HEK293 (cell line): Measurements from ENCODE around the gene PDE4A.

Experiments used
- GLI2 ChIP-seq: fragments of 450-650 bp; formaldehyde crosslinking; IDR thresholded peaks from 2 replicates; pipeline ENCODE4; 2017; ENCODE audit warnings: missing biosample characterization, missing genetic modification characterization, low read depth, borderline replicate concordance
- HOXC10 ChIP-seq: sonication (generic); formaldehyde crosslinking; IDR thresholded peaks from 2 replicates; pipeline ENCODE4 v1.8.1; 2023; ENCODE audit warnings: mild to moderate bottlenecking, missing genetic modification reagents
- KLF10 ChIP-seq: fragments of 450-650 bp; IDR thresholded peaks from 2 replicates; pipeline ENCODE4 v1.5.1; 2018; ENCODE audit warnings: missing biosample characterization, mild to moderate bottlenecking, missing genetic modification characterization
- KLF9 ChIP-seq: fragments of 450-650 bp; formaldehyde crosslinking; IDR thresholded peaks from 2 replicates; pipeline ENCODE4 v1.5.1; 2016; ENCODE audit warnings: missing biosample characterization, missing genetic modification characterization, low read depth
- MYNN ChIP-seq: fragments of 450-650 bp; formaldehyde crosslinking; IDR thresholded peaks from 2 replicates; pipeline ENCODE4 v1.5.1; 2016; ENCODE audit warnings: missing biosample characterization, missing genetic modification characterization, borderline replicate concordance
- MZF1 ChIP-seq: fragments of 450-650 bp; formaldehyde crosslinking; IDR thresholded peaks from 2 replicates; pipeline ENCODE4 v1.5.1; 2017; ENCODE audit warnings: missing biosample characterization, missing genetic modification characterization, borderline replicate concordance
- OSR2 ChIP-seq: fragments of 450-650 bp; formaldehyde crosslinking; IDR thresholded peaks from 2 replicates; pipeline ENCODE4 v1.5.1; 2016; ENCODE audit warnings: missing biosample characterization, missing genetic modification characterization
- SP3 ChIP-seq: fragments of 450-650 bp; formaldehyde crosslinking; IDR thresholded peaks from 2 replicates; pipeline ENCODE4 v1.5.1; 2016; ENCODE audit warnings: missing biosample characterization, missing genetic modification characterization
- YY2 ChIP-seq: fragments of 450-650 bp; formaldehyde crosslinking; IDR thresholded peaks from 2 replicates; pipeline ENCODE4 v1.5.1; 2016; ENCODE audit warnings: missing biosample characterization, missing genetic modification characterization
- ZBTB17 ChIP-seq: fragments of 450-650 bp; formaldehyde crosslinking; IDR thresholded peaks from 2 replicates; pipeline ENCODE4 v1.5.1; 2016; ENCODE audit warnings: missing biosample characterization, missing genetic modification characterization
- ZBTB20 ChIP-seq: fragments of 450-650 bp; formaldehyde crosslinking; IDR thresholded peaks from 2 replicates; pipeline ENCODE4 v1.5.1; 2016; ENCODE audit warnings: missing biosample characterization, missing genetic modification characterization
- ZFHX2 ChIP-seq: fragments of 450-650 bp; formaldehyde crosslinking; conservative IDR thresholded peaks from 2 replicates; pipeline ENCODE4 v1.5.1; 2016; ENCODE audit warnings: missing biosample characterization, missing genetic modification characterization
- ZFP69B ChIP-seq: fragments of 450-650 bp; formaldehyde crosslinking; IDR thresholded peaks from 2 replicates; pipeline ENCODE4 v1.5.1; 2016; ENCODE audit warnings: missing biosample characterization, missing genetic modification characterization
- ZIC2 ChIP-seq: fragments of 450-650 bp; formaldehyde crosslinking; IDR thresholded peaks from 2 replicates; pipeline ENCODE4 v1.5.1; 2016; ENCODE audit warnings: missing biosample characterization, missing genetic modification characterization
- ZNF10 ChIP-seq: fragments of 450-650 bp; formaldehyde crosslinking; IDR thresholded peaks from 2 replicates; pipeline ENCODE4 v1.5.1; 2017; ENCODE audit warnings: missing biosample characterization, missing genetic modification characterization
- ZNF157 ChIP-seq: fragments of 450-650 bp; formaldehyde crosslinking; IDR thresholded peaks from 2 replicates; pipeline ENCODE4 v1.5.1; 2016; ENCODE audit warnings: missing biosample characterization, missing genetic modification characterization
- ZNF184 ChIP-seq: fragments of 450-650 bp; IDR thresholded peaks from 2 replicates; pipeline ENCODE4 v1.5.1; 2018; ENCODE audit warnings: missing biosample characterization, mild to moderate bottlenecking, missing genetic modification characterization
- ZNF391 ChIP-seq: fragments of 450-650 bp; formaldehyde crosslinking; IDR thresholded peaks from 2 replicates; pipeline ENCODE4 v1.5.1; 2016; ENCODE audit warnings: low read depth, missing biosample characterization, missing genetic modification characterization, borderline replicate concordance
- ZNF529 ChIP-seq: fragments of 450-650 bp; formaldehyde crosslinking; IDR thresholded peaks from 2 replicates; pipeline ENCODE4 v1.5.1; 2017; ENCODE audit warnings: missing genetic modification characterization, missing biosample characterization; ENCODE audit not compliant: insufficient replicate concordance
- ZNF660 ChIP-seq: fragments of 450-650 bp; IDR thresholded peaks from 2 replicates; pipeline ENCODE4 v1.5.1; 2018; ENCODE audit warnings: missing biosample characterization, mild to moderate bottlenecking, missing genetic modification characterization
- ZNF664 ChIP-seq: fragments of 450-650 bp; formaldehyde crosslinking; IDR thresholded peaks from 2 replicates; pipeline ENCODE4 v1.5.1; 2016; ENCODE audit warnings: missing biosample characterization, missing genetic modification characterization
- ZNF677 ChIP-seq: fragments of 450-650 bp; IDR thresholded peaks from 2 replicates; pipeline ENCODE4 v1.5.0; 2018; ENCODE audit warnings: missing biosample characterization, mild to moderate bottlenecking, missing genetic modification characterization, moderate library complexity
- ZNF701 ChIP-seq: fragments of 450-650 bp; formaldehyde crosslinking; IDR thresholded peaks from 2 replicates; pipeline ENCODE4 v1.5.1; 2016; ENCODE audit warnings: missing biosample characterization, missing genetic modification characterization
- ZNF785 ChIP-seq: fragments of 450-650 bp; formaldehyde crosslinking; IDR thresholded peaks from 2 replicates; pipeline ENCODE4 v1.5.1; 2016; ENCODE audit warnings: missing biosample characterization, missing genetic modification characterization
- ZSCAN30 ChIP-seq: fragments of 450-650 bp; IDR thresholded peaks from 2 replicates; pipeline ENCODE4 v1.5.1; 2018; ENCODE audit warnings: missing biosample characterization, mild to moderate bottlenecking, missing genetic modification characterization, moderate library complexity
- TF ChIP-seq, protein P1 (sequence below): fragments of 450-650 bp; formaldehyde crosslinking; IDR thresholded peaks from 2 replicates; pipeline ENCODE4 v1.5.1; 2016; ENCODE audit warnings: missing biosample characterization, missing genetic modification characterization
- TF ChIP-seq, protein P2 (sequence below): fragments of 450-650 bp; formaldehyde crosslinking; IDR thresholded peaks from 2 replicates; pipeline ENCODE4 v1.5.1; 2016; ENCODE audit warnings: missing biosample characterization, missing genetic modification characterization
- TF ChIP-seq, protein P3 (sequence below): fragments of 450-650 bp; formaldehyde crosslinking; optimal IDR thresholded peaks from 2 replicates; pipeline ENCODE3; 2016; ENCODE audit warnings: missing biosample characterization, mild to moderate bottlenecking, missing genetic modification characterization
- TF ChIP-seq, protein P4 (sequence below): fragments of 450-650 bp; IDR thresholded peaks from 2 replicates; pipeline ENCODE4 v1.5.1; 2018; ENCODE audit warnings: missing biosample characterization, missing genetic modification characterization
- TF ChIP-seq, protein P5 (sequence below): fragments of 450-650 bp; formaldehyde crosslinking; IDR thresholded peaks from 2 replicates; pipeline ENCODE4 v1.5.1; 2016; ENCODE audit warnings: missing biosample characterization, missing genetic modification characterization
- TF ChIP-seq, protein P6 (sequence below): fragments of 450-650 bp; formaldehyde crosslinking; IDR thresholded peaks from 2 replicates; pipeline ENCODE4 v1.5.1; 2017; ENCODE audit warnings: missing biosample characterization, mild to moderate bottlenecking, missing genetic modification characterization, moderate library complexity

The PDE4A gene

DNA sequence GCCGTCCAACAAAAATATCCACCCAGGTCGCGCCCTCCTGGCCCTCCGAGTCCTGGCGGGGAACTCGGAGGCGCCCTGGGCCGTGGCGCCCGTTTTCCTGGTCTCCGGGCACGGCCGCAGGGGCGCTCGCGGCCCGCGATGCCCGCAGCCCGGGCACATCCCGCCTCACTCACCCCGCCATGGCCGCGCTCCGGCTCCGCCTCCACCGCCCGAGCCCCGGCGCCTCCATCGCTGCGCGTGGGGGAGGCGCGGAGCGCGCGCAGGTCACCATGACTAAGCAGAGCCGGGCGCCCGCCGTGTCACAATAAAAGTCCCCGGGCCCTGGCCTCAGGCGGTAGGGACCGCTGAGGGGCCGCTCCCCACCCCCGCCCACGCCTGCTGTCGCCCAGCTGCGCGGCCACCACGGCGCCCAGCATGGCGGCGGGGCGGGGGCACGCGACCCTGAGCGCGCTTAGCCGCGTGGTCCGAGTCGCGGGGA lies 82.2 kb downstream of the PDE4A start (continued):
- no peak for TF ChIP-seq ZNF701 (tag by site-specific recombination)
- 0 out of 2 replicates have a peak, but pooled peaks have one; percentile 16 for TF ChIP-seq GLI2 (tag by site-specific recombination)
- TF ChIP-seq OSR2 (tag by site-specific recombination), result 0 out of 2 replicates have a peak, but pooled peaks have one; percentile 7
- peak; percentile 87 for TF ChIP-seq ZNF660 (tag by site-specific recombination)
- TF ChIP-seq ZNF785 (tag by site-specific recombination), result no peak
- TF ChIP-seq ZBTB17, result no peak
- TF ChIP-seq ZNF529, result no peak
- peak; percentile 100 for TF ChIP-seq MYNN (tag by site-specific recombination)
- TF ChIP-seq ZSCAN30 (tag by site-specific recombination), result peak; percentile 89
- TF ChIP-seq, protein P1, sequence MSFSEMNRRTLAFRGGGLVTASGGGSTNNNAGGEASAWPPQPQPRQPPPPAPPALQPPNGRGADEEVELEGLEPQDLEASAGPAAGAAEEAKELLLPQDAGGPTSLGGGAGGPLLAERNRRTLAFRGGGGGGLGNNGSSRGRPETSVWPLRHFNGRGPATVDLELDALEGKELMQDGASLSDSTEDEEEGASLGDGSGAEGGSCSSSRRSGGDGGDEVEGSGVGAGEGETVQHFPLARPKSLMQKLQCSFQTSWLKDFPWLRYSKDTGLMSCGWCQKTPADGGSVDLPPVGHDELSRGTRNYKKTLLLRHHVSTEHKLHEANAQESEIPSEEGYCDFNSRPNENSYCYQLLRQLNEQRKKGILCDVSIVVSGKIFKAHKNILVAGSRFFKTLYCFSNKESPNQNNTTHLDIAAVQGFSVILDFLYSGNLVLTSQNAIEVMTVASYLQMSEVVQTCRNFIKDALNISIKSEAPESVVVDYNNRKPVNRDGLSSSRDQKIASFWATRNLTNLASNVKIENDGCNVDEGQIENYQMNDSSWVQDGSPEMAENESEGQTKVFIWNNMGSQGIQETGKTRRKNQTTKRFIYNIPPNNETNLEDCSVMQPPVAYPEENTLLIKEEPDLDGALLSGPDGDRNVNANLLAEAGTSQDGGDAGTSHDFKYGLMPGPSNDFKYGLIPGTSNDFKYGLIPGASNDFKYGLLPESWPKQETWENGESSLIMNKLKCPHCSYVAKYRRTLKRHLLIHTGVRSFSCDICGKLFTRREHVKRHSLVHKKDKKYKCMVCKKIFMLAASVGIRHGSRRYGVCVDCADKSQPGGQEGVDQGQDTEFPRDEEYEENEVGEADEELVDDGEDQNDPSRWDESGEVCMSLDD, result 0 out of 2 replicates have a peak, but pooled peaks have one; percentile 11
- peak; percentile 96 for TF ChIP-seq KLF10 (tag by site-specific recombination)
- peak; percentile 92 for TF ChIP-seq ZFHX2 (tag by site-specific recombination)
- peak; percentile 64; the same call in 1 of the 2 replicates for TF ChIP-seq YY2
- peak; percentile 47; the same call in 1 of the 2 replicates for TF ChIP-seq ZFP69B (tag by site-specific recombination)
- TF ChIP-seq, protein P2, sequence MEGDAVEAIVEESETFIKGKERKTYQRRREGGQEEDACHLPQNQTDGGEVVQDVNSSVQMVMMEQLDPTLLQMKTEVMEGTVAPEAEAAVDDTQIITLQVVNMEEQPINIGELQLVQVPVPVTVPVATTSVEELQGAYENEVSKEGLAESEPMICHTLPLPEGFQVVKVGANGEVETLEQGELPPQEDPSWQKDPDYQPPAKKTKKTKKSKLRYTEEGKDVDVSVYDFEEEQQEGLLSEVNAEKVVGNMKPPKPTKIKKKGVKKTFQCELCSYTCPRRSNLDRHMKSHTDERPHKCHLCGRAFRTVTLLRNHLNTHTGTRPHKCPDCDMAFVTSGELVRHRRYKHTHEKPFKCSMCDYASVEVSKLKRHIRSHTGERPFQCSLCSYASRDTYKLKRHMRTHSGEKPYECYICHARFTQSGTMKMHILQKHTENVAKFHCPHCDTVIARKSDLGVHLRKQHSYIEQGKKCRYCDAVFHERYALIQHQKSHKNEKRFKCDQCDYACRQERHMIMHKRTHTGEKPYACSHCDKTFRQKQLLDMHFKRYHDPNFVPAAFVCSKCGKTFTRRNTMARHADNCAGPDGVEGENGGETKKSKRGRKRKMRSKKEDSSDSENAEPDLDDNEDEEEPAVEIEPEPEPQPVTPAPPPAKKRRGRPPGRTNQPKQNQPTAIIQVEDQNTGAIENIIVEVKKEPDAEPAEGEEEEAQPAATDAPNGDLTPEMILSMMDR, result peak; percentile 69; the same call in 1 of the 2 replicates
- TF ChIP-seq, protein P3, sequence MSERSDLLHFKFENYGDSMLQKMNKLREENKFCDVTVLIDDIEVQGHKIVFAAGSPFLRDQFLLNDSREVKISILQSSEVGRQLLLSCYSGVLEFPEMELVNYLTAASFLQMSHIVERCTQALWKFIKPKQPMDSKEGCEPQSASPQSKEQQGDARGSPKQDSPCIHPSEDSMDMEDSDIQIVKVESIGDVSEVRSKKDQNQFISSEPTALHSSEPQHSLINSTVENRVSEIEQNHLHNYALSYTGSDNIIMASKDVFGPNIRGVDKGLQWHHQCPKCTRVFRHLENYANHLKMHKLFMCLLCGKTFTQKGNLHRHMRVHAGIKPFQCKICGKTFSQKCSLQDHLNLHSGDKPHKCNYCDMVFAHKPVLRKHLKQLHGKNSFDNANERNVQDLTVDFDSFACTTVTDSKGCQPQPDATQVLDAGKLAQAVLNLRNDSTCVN, result peak; percentile 95
- peak; percentile 94; the same call in 1 of the 2 replicates for TF ChIP-seq HOXC10 (CRISPR knock-in tag)
- no peak for TF ChIP-seq ZNF664 (tag by site-specific recombination)
- TF ChIP-seq ZNF184 (tag by site-specific recombination), result peak; percentile 78
- TF ChIP-seq, protein P4, sequence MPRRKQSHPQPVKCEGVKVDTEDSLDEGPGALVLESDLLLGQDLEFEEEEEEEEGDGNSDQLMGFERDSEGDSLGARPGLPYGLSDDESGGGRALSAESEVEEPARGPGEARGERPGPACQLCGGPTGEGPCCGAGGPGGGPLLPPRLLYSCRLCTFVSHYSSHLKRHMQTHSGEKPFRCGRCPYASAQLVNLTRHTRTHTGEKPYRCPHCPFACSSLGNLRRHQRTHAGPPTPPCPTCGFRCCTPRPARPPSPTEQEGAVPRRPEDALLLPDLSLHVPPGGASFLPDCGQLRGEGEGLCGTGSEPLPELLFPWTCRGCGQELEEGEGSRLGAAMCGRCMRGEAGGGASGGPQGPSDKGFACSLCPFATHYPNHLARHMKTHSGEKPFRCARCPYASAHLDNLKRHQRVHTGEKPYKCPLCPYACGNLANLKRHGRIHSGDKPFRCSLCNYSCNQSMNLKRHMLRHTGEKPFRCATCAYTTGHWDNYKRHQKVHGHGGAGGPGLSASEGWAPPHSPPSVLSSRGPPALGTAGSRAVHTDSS, result 0 out of 2 replicates have a peak, but pooled peaks have one; percentile 35
- TF ChIP-seq, protein P5, sequence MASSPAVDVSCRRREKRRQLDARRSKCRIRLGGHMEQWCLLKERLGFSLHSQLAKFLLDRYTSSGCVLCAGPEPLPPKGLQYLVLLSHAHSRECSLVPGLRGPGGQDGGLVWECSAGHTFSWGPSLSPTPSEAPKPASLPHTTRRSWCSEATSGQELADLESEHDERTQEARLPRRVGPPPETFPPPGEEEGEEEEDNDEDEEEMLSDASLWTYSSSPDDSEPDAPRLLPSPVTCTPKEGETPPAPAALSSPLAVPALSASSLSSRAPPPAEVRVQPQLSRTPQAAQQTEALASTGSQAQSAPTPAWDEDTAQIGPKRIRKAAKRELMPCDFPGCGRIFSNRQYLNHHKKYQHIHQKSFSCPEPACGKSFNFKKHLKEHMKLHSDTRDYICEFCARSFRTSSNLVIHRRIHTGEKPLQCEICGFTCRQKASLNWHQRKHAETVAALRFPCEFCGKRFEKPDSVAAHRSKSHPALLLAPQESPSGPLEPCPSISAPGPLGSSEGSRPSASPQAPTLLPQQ (tag by site-specific recombination), result peak; percentile 74; the same call in 1 of the 2 replicates
- peak; percentile 91 for TF ChIP-seq ZIC2 (tag by site-specific recombination)
- peak; percentile 45; the same call in 1 of the 2 replicates for TF ChIP-seq MZF1 (tag by site-specific recombination)
- peak; percentile 40 for TF ChIP-seq KLF9 (tag by site-specific recombination)
- TF ChIP-seq ZNF157 (tag by site-specific recombination), result no peak
- 0 out of 2 replicates have a peak, but pooled peaks have one; percentile 1 for TF ChIP-seq ZNF391
- peak; percentile 47 for TF ChIP-seq SP3 (tag by site-specific recombination)
- TF ChIP-seq ZBTB20, result 0 out of 2 replicates have a peak, but pooled peaks have one; percentile 15
- TF ChIP-seq, protein P6, sequence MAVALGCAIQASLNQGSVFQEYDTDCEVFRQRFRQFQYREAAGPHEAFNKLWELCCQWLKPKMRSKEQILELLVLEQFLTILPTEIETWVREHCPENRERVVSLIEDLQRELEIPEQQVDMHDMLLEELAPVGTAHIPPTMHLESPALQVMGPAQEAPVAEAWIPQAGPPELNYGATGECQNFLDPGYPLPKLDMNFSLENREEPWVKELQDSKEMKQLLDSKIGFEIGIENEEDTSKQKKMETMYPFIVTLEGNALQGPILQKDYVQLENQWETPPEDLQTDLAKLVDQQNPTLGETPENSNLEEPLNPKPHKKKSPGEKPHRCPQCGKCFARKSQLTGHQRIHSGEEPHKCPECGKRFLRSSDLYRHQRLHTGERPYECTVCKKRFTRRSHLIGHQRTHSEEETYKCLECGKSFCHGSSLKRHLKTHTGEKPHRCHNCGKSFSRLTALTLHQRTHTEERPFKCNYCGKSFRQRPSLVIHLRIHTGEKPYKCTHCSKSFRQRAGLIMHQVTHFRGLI, result peak; percentile 72; the same call in 1 of the 2 replicates
- TF ChIP-seq ZNF677, result peak; percentile 59; the same call in 1 of the 2 replicates
- TF ChIP-seq ZNF10 (tag by site-specific recombination), result no peak
